ENCODE results near the gene ETFA.
"Not testable (repeated sequence)": the region's sequence is repeated elsewhere in the genome, so short reads cannot be mapped to it uniquely, and the experiment has no call there.

ETFA gene

DNA sequence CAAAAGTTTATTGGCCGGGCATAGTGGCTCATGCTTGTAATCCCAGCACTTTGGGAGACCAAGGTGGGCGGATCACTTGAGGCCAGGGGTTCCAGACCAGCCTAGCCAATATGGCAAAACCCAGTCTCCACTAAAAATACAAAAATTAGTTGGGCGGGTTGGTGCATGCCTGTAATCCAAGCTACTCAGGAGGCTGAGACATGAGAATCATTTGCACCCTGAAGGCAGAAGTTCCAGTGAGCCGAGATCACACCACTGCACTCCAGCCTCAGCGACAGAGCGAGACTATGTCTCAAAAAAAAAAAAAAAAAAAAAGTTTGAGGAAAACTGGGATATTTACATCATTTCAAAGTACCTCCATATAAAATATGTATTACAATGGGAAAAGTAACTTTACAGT, 40.4 kb downstream of the ETFA start:
- DNase-seq (ENCODE audit: low spot score), result no peak

DNA sequence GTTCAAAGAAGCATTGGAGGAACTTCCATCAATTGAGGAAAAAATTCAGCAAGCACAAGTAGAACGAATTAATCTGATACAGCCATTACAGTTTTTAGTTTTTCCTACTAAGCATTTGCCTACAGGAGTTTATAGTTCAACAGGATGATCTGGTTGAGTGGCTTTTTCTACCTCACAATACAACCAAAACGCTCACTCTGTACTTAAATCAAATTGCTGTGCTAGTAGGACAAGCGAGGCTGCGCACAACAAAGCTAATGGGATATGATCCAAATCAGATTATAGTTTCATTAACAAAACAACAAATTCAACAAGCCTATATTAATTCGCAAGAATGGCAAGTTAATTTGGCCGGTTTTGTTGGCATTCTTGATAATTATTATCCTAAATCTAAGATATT, 44.2 kb downstream of the ETFA start:
- DNase-seq (ENCODE audit: low spot score), result no peak

DNA sequence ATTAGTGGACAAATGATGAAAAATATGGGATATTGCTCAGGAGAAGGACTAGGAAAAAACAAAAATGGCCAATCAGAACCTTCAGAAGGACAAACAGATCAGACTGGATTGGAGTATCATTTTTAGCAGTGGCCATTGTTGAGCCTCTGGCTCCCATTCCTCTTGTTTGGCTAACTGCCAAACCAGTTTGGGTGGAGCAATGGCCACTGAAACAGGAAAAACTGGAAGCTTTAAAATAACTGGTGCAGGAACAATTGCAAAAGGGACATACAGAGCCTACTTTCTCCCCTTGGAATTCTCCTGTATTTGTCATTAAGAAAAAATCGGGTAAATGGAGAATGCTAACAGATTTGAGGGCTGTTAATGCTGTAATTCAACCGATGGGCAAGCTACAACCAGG, 45.5 kb downstream of the ETFA start:
- DNase-seq (ENCODE audit: low spot score), result not testable (repeated sequence)

DNA sequence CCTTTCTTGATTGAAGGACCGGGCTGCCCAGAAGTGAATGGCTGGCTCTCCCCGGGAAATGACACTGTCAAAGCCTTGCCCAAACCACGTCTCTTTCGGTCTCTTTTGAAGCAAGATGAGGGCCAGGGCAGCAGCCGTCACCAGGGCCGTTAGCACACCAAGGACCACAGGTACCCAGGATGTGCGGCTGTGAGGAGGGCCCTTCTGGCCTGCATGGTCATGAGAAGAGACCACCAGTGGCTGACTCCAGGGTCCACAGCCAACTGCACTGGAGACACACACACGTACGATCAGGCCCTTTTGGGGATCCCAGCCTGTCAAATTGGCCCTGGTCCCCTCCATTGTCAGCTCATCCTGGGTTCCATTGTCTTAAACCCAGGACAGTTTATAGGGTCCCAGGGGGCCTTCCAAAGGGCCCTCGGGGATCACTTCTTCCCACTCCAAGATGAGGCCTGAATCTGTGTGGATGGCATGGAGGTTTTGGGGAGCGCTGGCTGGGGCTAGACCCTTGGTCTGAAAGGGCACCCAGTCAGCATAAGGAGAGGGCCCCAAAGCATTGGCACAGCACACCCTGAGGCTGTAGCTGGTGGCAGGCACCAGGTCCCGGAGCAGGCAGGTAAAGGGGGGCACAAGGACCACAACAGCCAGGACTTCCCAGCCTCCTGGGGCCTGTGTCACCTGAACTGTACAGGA, 50.9 kb downstream of the ETFA start:
- DNase-seq (ENCODE audit: low spot score), result no peak

DNA sequence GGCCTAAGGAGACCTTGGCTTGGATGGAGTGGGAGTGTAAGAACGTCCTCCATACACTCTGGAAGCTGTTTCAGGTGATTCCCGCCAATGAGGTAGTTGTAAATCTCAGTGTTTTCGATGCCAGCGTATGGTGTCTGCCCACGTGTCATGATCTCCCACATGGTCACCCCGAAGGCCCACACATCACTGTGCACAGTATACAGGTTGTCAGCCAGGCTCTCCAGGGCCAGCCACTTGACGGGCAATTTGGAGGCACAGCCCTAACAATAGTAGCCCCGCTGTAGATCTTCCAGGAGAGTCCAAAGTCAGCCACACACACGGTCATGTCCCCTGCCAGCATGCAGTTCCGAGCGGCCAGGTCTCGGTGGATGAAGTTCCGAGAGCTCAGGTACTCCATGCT, 51.9 kb downstream of the ETFA start:
- DNase-seq (ENCODE audit: low spot score), result no peak

DNA sequence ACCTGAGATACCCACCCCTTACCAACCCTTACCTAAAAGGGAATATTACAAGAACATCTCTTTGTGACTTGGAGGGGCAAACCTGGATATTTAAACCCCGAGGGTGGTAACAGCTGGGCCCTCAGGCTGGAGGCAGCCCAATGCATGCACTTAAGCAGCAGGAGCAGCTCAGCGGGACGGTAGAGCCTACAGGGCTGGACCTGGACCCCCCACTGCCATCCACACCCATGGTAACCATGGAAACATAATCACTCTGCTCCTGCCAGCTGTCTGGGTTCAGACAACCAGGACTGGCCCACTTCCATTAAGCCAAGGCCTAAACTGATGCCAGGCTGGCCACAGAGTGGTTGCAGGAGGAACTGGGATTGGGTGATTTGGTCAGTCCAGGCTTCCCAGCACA, 52.8 kb downstream of the ETFA start:
- no peak for DNase-seq (ENCODE audit: low spot score)

DNA sequence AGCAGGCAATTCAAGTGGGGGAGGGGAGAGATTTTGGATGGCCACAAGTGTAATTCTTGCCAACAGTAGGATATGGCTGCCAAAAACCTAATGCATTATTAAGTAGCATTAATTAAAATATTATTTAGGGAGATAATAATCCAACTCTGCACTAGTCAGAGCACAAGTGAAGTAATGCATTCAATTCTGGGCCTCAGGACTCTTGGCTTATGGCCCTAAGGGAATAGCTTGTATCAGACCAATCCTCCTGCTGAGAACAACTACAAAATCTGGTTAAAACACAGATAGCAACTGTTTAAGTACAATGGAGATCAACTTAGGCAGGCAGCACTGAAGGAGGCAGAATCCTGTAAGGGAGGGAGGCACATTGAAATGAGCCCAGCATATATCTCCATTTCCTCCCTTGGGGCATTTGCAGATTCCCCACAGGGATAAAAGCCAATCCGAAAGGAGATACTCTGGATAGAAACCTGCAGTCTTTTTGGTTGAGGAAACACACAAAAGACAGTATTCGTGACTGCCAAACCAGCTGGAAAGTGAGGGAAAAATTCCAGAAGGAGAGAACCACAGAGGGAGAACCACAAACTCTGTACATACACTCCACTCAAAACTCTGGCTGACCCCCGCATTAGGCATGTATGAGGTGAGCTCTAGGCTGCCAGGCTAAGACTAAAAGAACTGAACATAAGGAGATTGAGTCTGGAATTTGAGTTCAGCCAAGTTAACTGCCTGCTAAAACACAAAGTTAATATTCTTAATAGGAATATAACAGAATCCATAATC, 57.4 kb downstream of the ETFA start:
- no peak for DNase-seq (ENCODE audit: low spot score)

DNA sequence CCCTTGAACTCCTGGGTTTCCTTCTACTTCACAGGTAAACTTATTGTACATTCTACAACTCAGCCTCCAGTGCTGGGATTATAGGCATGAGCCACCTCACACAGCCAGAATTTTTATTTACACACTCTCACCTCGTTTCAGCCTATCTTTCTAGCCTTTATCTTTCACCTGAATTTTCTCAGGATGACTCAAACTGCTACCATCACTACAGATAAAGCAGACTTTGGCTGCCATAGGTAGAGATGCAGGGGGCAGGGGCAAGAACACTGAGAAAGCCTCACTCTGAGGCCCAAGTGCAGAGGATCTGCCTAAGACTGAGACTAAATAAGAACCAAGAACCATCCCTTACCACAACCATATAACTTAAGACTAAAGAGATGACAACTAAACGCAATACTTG, 59.0 kb downstream of the ETFA start:
- DNase-seq (ENCODE audit: low spot score), result no peak

DNA sequence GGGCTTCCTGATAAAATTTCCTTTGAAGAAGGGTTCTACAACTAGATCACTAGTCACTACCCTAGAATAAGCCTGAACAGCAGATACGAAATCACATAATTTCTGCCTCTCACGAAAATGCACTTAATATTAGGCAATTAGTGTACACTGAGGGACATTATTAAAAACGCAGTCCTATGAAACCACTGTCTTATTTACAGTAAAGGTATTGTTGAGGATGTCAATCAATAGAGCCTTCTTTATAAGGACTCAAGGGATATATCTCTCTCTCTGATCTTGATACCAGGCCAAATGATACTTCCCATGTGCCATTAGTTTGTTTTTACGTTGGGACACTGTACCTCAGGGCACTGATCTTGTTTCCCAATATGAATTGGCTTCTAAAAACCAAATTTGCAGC, 59.6 kb downstream of the ETFA start:
- no peak for DNase-seq (ENCODE audit: low spot score)

DNA sequence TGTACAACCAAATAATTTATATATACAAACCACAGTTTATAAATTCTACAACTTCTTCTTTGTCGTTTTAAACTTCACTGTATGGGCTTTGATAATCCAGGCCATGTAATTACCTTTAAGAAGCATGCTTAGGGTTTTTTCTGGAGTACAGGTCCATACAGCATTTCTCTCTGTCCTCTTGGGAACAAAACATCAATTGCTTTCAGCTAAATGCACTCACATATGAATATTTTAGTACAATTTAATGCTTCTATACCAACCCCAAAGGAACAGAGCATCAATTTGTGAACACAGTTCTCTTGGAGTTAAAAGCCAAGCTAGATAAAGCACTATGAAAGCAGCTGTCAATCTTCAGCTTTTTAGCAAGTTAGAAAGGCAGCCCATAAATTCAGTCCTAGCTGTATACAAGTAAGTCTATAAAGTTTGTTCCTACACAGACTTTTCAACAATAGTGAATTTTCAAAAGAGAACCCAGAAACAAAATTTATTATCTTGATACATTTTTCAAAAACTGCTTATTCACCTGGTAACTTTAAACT, 66.1 kb downstream of the ETFA start:
- no peak for DNase-seq (ENCODE audit: low spot score)

DNA sequence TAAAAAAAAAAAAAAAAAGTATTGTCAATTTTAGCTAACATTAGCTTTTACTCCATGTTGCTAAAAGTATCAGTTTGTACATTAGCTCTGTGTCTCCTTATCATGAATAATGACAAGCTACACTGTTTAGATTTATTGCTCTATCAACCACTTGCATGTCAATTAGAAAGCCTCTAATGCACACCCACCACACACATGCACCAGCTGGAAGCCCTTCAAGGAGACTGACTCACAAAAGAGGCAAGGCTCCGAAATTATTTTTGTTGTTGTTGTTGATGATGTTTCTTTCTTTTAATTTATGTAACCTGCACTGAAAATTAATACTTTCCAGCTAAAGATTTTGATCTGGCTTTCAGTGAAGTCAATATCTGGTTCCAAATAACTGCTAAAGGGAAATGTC, 71.5 kb downstream of the ETFA start:
- DNase-seq (ENCODE audit: low spot score), result no peak

DNA sequence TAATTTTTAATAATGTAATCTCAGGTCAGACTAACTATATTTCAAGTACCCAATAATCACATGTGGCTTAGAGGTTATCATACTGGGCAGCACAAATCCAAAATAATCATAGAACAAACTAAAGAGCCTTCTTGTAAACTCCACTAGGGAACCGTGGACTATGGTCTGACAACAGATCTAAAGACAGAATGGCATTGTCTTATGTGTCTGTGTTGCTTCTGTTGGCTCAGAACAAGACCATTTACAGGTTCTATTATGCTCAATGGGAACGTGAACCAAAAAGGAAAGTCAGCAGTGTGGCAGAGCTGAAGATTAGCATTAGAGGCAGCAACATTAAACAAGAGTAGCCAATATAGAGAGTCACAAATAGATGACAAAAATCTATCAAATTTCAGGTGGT, 74.9 kb downstream of the ETFA start:
- DNase-seq (ENCODE audit: low spot score), result no peak

DNA sequence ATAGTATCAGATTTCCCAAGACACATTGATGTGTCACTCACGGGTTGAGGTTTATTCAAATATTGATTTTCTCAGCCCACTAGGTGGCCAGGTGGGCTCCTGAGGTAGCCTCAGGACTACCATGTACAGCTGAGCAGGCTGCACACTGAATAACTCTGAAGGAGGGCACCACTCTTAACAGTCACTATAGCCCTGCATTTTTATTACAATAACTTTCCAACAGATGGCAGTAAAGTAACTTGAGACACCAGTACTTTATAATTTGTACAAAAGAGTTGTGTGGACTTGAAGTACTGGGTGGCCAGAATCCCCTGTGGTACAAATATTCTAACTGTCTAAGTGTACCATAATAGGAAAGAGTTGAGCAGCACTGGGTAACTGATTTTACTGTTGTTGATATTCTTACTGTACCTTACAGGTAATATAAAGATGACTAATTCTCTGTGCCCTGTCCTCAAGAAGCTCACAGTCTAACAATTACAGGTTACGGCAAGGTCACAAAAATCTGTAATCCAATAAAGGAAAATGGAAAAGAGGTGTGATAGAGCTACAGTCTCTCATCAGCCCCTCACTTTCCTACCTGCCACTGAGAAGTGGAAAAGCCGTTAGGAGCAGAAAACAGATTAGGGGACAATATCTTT, 76.0 kb downstream of the ETFA start:
- DNase-seq (ENCODE audit: low spot score), result peak; percentile 54

DNA sequence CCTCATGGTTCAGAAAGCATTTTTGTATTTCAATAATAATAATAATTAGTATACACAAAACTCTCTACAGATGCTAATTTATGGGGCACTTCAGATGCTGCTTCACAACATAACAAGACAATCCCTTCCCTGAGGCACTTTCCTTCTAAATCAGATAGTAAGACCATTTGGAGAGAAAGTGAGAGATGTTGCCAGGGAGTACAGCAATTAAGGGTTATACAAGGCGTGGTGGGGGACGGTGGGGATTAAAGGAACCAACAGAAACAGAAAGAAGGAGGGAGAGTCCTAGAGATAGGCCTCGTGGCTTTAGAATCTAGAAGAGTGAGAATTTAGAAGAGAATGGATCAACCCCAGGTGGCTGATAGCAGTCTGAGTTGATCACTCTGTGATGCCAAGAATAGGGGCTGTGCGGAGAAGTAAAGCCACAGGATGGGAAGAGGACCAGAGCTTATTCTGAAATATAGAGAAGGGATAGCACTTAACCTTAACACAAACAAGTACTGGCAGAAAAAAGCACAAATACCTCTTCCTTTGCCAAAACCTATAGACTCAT, 76.9 kb downstream of the ETFA start:
- DNase-seq (ENCODE audit: low spot score), result no peak

DNA sequence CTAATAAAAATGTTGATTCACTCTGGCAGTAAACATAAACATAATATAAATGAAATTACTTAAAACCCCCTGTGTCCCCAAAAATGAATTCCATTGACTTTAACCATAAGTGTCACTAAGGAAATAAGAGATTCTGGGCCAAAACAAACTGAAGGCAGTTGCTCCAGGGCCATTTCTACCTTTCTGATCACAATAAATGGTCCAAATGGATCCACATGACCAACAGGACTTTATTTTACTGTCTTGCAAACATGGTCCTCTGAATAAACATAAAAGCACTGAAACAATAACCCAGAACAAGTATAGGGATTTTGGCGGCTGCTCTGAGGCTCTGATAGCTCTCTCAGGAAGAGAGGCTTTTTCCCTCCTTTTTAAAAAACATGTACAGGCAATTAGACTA, 77.3 kb downstream of the ETFA start:
- no peak for DNase-seq (ENCODE audit: low spot score)

DNA sequence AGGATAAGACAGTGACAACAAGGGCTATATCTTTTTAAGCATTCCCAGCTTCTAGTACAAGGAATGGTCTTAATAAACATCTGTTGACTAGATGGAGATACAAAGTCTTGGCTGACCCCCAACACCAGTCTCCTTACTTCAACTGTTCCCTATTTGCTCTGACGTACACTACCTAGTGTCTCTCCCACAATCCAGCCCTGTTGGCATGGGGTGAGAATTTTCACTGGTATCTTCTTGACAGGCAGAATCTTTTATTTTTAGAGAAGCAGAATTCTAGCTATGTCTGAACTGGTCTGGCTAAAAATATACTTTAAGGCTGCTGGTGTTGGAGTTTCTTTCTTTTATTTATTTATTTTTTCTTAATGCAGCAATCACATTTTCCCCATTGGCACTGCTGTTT, 82.0 kb downstream of the ETFA start:
- no peak for DNase-seq (ENCODE audit: low spot score)

DNA sequence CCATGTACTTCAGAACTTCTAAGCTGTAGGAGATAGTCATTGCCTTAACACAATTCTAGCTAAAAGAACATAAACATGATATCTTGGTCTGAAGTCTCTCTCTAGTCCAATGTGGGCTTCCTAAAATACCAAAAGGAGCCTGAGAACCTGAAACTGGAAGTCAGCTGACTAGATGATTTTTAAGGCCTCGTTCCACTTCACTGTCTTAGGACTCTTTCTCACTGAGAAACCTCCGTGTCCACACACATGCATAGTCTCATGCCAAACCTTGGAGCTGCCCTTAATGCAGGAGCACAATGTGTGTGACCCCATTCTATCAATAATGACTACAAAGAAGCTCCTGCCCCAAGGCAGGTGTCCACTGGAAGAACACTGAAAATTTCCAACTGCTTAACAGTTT, 87.7 kb downstream of the ETFA start:
- DNase-seq (ENCODE audit: low spot score), result no peak

DNA sequence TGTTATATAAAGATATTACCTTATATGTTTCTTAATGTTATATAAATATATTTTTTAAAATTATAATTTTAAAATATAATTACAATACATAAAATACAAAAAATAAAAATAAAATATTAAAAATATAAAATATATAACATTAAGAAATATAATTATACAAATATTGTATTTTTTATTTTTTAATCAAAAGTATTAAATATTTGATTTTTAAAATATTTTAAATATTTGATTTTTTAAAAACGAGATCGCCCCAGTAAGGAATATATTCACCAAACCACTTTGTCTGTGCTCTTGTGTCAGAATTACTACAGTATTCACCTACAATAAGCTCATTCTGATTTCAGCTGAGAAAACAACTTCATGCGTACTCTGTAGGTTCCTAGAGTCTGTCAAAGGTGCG, 89.1 kb downstream of the ETFA start:
- no peak for DNase-seq (ENCODE audit: low spot score)

DNA sequence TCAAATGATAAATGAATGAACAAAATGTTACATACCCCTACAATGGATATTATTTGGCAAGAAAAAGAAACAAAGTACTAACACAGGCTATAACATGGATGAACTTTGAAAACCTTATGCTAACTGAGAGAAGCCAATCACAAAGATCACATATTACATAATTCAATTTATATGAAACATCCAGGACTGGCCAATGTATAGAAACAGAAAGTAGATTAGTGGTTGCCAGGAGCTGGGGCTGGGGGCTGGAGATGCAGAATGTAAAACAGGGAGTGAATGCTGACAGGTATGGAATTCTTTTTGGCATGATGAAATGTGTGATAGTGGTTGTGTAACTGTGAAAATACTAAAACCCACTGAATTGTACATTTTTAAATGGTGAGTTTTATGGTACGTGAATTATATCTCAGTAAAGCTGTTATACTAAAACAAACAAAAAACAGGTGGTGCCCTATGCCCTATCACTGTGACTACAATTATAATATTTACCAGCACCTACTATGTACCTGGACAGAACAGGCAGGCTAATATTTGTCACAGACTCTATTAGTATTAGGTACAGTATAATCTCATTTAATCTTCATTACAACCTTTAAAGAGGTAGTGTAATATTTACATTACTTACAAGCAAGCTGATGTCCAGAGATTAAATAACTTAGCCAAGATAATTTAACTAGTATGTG, 90.0 kb downstream of the ETFA start:
- DNase-seq (ENCODE audit: low spot score), result no peak

DNA sequence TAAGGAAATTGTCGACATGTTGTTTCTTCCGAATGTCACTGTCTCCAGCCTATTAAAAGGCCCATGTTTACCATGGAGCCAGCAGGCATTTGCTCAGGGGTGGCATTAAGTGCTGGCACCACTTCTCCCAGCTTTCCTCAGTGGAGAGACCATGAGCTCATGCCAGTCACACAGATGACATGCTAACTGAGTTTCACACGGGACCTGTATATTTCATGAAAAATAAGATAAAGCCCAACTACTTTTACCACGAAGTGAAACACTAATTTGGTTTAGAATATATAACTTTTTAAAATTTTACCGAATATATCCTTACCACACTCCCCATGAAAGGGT, 93.4 kb downstream of the ETFA start:
- DNase-seq (ENCODE audit: low spot score), result no peak

DNA sequence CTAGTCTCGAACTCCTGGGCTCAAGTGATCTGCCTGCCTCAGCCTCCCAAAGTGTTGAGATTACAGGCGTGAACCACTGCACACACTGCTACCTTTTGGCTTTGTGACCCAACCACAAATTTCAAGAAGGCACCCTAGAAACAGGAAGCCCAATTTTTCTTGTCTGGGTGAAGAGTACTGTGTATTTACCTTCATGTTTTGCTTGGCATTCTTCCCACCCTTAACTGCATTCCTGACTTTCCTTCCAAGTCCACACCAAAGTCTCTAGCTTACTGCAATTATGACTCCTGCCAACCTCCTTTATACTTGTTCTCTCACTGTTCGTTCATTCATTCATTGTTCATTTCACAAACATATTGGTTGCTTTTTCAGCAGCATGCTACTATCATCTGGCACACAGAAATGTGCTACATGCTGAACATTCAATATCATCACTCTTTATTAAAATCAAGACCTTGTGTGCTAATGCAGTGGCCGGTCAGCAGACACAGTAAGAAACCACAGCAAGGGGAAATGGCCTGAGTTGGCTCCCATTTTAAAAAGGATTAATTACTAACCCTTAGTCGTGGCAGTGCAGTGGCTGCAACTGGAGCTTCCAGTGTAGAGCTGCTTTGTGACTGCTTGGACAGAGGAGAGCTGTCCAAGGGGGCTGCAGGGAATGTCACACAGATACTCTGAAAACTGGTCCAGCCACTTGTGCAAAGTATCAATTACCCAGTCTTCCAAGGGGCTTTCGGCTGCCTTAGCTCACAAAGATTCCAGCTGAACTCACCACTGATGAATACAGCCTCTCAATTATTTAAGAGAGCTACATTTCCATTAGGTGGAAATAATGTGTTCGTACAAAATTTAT, 94.0 kb downstream of the ETFA start:
- DNase-seq (ENCODE audit: low spot score), result no peak

Data from GM03348 (cell line).